ENCODE measurements around the gene ACSF3.
A peak's percentile ranks its signal among the peaks of the same experiment; 100 is the strongest.
"Not testable (repeated sequence)": the region's sequence is repeated elsewhere in the genome, so short reads cannot be mapped to it uniquely, and the experiment has no call there.

ACSF3 gene

DNA sequence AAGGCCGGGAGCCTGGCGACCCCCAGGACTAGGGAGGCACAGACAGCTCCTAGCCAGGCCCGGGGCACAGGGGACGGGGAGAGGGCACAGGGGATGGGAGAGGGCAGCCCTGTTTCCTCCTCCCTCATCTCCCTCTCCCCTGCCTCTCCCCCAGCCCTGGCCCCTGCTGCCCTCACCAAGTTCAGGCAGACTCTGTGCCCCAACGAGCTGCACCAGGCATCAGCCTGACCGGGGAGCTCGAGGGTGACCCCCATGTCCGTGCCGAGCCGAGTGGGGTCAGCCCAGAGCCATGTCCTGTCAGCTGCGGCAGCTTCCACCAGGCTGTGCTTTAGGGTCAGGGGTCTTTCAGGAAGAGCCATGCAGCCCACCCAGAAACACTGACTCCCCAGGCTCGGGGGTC lies 83.8 kb downstream of the ACSF3 start:
- DNase-seq = no peak

DNA sequence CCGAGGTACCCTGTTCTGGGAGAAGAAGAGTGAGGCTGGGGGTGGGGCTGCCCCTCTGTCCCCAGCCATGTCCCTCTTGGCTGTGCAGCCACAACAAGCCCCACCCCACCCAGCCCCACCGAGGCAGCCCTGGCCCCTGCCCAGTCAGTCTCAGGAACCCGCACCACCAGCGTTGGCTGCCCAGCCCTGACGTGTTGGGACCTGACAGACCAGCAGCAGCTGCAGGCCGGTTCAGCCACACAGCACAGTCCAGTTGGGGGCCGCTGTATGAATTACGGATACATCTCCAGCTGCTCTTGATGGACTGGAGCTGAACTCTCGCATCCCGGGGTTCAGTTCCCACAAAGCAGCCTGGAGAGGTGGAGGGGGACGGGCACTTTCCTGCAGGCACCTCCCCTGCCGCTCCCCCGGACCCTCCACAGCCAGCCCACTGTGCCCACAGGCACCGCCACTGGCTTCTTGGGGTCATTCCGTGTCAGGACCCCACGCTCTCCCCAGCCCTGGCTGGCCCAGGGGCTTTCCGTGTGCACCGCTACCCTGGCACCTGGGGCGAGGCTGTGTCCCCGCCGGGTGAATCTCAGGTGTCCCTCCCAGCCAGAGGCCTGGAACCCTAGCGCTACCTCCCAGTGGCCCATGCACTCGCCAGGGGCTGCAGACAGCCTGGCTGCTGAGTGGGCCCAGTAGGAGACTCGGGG lies 84.9 kb downstream of the ACSF3 start:
- DNase-seq = no peak

DNA sequence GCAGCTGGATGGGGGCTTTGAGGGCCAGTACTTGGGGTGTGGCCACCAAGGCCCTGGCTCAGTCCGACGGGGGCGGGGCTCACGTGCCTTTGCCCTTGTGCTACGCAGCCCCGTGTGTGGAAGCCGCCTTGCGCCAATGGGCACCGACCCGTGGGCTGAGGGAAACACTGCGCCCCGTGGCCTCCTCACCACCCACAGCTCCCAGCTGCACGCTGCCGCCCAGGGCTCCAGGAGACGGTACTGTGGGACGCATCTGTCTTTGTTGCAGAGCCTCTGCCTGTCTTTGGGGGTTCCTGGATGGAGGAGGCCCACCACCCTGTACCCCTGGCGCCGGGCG lies 85.5 kb downstream of the ACSF3 start:
- no peak for DNase-seq

DNA sequence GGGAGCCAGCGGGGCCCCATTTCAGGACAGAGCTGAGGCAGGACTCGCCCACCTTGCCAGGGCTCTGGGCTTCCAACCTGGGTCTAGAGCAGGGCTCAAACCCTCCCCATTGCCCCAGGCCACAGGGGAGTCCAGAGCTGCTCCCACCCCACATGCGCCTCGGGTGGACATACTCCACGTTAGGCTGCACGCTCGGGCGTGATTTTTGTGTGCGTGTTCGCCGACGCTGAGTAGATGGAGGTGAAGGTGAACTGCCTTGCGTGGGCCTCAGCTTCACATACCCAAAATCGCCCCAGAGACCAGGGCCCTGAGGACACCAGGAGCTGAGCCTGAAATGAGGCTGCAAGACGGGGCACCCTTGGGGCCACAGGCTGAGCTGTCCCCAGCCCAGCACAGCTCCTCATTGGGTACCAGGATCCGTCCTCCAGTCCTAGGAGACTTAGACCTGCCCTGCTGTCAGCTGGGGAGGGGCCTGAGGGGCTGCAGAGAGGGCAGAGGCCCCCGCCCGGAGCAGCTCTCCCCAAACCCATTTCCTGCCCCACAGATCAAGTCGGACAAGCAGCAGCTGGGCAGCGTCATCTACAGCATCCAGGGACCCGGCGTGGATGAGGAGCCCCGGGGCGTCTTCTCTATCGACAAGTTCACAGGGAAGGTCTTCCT lies 86.1 kb downstream of the ACSF3 start:
- DNase-seq = no peak

DNA sequence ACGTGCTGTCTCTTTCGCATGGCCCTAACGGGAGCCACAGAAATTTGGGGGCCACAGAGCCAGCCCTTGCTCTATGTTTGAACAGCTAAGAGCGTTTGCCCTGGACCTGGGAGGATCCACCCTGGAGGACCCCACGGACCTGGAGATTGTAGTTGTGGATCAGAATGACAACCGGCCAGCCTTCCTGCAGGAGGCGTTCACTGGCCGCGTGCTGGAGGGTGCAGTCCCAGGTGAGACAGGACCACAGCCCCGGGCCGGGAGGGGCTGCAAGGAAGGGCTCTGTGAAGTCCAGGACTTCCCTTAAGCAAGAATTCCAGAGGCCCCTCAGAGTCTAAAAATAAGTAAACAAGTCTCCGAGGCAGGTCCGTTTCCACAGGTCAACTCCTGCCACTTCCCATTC lies 89.8 kb downstream of the ACSF3 start:
- no peak for DNase-seq

DNA sequence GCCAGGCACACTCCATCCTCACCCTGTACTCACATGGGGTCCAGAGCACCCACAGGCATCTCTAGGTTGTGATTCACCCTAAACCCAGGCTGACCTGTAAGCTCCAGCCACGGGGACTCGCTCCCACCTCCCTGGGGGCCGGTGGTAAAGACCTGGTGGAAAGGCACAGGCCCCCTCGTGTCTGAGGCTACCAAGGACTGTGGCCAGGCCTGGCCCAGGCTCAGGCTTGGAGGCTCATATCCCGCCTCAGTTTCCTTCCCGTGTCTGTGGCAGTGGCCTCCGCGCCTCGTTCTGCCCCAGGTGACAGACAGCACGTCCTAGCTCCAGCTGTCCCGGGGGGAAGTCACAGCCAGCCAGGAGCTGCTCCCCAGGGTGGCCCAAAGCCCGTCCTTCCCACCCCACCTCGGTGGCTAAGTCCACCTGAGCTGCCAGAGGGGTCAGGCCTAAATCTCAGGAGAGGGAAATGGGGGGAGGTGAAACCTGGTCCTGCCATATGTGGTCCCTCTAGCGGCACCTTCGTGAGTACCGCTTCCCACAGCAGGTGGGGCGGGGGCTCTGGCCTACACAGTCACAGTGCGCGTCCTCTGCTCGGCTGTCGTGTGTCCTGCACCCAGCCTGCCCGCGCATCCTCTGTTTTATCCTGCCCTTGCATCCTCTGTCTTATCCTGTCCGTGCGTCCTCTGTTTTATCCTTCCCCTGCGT lies 90.5 kb downstream of the ACSF3 start:
- DNase-seq = no peak

DNA sequence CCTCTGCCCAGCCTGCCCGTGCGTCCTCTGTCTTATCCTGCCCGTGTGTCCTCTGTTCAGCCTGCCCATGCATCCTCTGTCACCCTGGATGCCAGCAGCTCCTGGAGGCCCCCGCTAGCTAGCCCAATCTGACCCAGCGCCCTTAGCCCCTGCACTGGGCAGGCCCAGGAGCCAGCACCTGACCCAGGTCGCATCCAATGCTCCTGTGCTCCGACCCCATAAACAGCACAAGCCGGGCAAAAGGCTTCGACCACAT lies 91.0 kb downstream of the ACSF3 start:
- no peak for DNase-seq

DNA sequence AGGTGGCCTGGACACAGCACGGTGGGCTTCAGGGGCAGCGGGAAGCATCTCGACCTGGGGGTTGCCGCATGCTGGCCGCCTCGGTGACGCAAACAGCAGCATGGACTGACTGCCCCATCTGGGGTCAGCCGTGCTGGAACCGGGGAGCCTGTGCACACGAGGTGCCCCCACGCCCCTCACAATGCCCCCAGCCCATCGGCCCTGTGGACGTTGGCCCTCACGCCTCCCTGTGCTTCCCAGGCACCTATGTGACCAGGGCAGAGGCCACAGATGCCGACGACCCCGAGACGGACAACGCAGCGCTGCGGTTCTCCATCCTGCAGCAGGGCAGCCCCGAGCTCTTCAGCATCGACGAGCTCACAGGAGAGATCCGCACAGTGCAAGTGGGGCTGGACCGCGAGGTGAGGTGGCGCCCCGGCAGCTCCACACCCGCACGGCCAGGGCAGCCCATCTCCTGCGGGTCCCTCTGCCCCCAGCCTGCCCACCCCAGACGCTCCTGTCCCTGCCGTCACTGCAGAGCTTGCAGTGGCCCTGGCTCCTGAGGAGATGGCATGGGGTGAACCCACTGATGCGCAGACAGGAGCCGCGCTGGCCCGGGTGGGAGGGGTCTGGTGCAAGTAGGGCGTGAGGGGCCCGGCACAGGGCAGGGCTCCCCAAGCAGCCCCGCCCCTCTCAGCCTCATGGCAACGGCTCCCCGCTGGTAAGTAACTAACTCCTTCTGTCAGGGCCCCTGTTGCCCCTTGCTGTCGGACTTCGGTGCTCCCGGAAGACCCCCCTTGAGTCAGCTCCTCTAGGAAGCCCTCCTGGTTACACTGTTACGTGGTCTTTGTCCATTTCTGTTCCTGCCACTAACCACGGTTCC lies 91.5 kb downstream of the ACSF3 start:
- DNase-seq = no peak

DNA sequence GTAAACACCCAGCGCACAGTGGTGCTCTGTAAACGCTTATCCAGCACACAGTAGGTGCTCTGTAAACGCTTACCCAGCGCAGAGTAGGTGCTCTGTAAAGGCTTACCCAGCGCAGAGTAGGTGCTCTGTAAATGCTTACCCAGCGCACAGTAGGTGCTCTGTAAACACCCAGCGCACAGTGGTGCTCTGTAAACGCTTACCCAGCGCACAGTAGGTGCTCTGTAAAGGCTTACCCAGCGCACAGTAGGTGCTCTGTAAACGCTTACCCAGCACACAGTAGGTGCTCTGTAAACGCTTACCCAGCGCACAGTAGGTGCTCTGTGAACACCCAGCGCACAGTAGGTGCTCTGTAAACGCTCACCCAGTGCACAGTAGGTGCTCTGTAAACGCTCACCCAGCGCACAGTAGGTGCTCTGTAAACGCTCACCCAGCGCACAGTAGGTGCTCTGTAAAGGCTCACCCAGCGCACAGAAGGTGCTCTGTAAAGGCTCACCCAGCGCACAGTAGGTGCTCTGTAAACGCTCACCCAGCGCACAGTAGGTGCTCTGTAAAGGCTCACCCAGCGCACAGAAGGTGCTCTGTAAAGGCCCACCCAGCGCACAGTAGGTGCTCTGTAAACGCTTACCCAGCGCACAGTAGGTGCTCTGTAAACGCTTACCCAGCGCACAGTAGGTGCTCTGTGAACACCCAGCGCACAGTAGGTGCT lies 92.4 kb downstream of the ACSF3 start:
- DNase-seq = not testable (repeated sequence)

DNA sequence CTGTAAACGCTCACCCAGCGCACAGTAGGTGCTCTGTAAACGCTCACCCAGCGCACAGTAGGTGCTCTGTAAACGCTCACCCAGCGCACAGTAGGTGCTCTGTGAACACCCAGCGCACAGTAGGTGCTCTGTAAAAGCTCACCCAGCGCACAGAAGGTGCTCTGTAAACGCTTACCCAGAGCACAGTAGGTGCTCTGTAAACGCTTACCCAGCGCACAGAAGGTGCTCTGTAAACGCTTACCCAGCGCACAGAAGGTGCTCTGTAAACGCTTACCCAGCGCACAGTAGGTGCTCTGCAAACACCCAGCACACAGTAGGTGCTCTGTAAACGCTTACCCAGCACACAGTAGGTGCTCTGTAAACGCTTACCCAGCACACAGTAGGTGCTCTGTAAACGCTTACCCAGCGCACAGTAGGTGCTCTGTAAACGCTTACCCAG lies 93.0 kb downstream of the ACSF3 start:
- DNase-seq = not testable (repeated sequence)

DNA sequence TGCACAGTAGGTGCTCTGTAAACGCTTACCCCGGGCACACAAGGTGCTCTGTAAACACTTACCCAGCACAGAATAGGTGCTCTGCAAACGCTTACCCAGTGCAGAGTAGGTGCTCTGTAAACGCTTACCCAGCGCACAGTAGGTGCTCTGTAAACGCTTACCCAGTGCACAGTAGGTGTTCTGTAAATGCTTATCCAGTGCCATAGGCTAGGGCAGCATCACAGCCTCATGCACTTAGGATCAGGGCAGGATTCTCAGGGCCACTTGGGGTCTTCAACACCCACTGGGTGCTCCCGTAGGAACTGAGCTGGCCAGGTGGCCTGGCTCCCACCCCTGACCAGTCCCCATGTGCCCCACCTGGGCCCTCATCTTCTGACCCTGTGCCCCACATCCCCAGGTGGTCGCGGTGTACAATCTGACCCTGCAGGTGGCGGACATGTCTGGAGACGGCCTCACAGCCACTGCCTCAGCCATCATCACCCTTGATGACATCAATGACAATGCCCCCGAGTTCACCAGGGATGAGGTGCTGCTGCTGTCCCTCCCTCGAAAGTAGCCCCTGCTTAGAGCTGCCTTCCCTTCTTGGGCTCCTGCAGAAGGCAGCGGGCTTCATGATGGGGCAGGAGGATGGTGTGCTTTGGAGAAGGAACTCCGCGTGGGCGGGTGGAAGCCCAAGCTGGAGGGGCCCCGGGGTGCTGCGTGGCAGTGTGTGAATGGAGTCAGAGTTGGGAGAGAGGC lies 93.5 kb downstream of the ACSF3 start:
- no peak for DNase-seq

DNA sequence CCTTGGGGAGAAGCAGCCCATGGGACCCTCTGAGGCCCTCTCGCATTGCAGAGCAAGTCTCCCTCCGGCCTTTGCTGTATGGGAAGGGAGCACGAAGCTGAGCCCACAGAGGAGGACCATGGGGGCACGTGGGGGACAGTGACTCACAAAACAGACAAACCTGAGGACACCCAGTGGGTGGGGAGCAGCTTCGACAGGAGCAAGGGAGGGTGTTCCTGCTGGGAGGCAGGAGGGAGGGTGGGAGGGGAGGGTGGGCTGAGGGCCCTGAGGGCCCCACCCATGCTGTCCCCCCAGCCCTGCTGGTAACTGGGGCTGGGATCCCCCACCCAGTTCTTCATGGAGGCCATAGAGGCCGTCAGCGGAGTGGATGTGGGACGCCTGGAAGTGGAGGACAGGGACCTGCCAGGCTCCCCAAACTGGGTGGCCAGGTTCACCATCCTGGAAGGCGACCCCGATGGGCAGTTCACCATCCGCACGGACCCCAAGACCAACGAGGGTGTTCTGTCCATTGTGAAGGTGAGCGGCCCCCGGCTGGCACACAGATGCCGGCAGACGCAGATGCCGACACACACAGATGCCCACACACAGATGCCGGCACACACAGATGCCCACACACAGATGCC lies 94.2 kb downstream of the ACSF3 start:
- no peak for DNase-seq

DNA sequence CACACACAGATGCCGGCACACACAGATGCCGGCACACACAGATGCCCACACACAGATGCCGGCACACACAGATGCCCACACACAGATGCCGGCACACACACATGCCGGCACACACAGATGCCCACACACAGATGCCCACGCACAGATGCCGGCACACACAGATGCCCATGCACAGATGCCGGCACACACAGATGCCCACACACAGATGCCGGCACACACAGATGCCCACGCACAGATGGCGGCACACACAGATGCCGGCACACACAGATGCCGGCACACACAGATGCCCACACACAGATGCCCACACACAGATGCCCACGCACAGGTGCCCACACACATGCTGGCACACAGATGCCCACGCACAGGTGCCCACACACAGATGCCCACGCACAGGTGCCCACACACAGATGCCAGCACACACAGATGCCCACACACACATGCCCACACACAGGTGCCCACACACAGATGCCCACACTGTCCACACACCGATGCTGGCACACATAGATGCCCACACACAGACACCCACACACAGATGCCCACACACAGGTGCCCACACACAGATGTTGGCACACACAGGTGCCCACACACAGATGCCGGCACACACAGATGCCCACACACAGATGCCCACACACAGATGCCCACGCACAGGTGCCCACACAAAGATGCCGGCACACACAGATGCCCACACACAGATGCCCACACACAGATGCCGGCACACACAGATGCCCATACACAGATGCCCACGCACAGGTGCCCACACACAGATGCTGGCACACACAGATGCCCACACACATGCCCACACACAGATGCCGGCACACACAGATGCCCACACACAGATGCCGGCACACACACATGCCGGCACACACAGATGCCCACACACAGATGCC lies 95.1 kb downstream of the ACSF3 start:
- DNase-seq = not testable (repeated sequence)

DNA sequence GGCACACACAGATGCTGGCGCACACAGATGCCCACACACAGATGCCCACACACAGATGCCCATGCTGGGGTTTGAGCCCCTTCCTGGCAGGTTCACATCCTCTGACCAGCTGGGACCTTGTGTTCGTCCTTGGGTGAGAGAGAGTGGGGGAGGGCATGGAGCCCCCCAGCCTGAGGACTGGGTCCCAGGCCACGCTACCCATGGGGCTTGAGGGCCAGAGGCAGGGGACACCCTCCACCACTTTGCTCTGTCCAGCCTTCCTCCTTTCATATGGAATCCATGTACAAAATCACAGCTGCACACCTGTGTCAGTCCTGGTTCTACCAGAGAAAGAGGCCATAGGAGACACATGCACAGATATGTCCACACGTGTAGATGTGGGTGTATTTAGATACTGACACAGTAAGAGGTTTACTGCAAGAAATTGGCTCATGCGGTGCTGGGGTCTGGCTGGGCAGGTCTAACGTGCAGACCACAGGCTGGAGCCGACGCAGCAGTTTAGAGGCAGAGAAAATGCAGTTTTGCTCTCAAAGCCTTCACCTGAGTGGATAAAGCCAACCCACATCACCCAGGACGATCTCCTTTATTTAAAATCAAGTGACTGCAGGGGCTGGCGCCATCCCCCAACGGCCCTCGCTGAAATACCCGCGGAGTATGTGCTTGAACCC lies 95.8 kb downstream of the ACSF3 start:
- DNase-seq = no peak

DNA sequence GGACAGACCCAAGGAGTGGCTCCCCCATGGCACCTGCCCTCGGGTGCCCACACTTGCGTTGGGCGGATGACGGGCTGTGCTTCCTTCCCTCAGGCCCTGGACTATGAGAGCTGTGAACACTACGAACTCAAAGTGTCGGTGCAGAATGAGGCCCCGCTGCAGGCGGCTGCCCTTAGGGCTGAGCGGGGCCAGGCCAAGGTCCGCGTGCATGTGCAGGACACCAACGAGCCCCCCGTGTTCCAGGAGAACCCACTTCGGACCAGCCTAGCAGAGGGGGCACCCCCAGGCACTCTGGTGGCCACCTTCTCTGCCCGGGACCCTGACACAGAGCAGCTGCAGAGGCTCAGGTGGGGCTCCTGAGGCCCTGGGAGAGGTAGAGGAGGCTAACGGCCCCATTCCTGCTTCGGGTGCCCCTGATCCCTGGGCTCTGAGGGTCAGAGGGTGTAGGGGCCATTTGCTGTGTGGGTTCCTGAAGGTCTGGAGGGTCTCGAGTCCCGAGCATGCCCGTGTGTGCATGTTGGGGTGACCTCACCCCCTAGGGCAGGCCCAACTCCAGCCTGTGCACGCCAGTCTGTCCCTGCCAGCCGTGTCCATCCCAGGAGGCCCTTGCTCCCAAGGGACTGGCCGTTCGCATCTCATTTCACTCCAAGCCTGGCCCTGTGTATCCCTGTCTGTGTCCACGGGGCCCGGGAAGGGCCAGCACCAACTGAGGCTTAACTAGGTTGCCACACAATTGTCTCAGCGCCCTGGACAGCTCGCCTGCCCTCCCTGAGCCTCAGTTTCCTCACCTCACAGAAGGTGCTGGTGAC lies 96.7 kb downstream of the ACSF3 start:
- DNase-seq = no peak

DNA sequence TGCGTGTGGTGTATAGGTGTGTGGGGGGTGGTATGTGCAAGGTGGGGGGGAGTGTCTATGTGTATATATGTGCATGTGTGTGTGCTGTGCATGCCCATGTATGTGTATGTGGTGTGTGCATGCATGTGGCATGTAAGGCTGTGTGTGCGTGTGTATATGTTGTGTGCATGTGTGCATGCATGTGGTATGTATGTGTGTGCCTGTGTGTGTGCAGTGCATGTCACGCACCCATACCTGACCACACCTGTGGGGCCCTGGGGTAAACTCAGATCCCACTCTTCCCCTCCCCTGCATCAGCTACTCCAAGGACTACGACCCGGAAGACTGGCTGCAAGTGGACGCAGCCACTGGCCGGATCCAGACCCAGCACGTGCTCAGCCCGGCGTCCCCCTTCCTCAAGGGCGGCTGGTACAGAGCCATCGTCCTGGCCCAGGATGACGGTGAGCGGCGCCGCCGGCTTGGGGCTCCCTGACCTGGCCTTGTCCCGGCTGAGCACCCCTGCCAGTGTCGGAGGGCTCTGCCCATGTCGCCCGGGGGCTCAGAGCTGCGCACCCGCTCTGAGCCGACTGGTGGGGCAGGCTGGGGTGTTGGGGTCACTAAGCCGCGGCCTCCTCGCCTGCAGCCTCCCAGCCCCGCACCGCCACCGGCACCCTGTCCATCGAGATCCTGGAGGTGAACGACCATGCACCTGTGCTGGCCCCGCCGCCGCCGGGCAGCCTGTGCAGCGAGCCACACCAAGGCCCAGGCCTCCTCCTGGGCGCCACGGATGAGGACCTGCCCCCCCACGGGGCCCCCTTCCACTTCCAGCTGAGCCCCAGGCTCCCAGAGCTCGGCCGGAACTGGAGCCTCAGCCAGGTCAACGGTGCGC lies 97.6 kb downstream of the ACSF3 start:
- DNase-seq = no peak

DNA sequence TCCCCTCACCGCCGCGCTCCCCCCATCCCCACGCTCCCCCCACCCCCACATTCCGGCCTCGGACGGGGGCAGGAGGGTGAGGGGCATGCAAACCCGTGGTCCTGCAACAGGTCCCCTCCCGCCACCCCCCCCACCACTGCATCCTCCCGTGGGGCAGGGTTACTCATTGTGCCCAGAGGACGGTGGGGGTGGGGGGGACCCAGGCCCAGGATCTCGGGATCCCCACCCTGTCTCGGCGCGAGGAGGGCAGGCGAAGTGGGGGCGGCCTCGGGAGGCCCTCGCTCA lies 98.2 kb downstream of the ACSF3 start:
- DNase-seq = no peak

DNA sequence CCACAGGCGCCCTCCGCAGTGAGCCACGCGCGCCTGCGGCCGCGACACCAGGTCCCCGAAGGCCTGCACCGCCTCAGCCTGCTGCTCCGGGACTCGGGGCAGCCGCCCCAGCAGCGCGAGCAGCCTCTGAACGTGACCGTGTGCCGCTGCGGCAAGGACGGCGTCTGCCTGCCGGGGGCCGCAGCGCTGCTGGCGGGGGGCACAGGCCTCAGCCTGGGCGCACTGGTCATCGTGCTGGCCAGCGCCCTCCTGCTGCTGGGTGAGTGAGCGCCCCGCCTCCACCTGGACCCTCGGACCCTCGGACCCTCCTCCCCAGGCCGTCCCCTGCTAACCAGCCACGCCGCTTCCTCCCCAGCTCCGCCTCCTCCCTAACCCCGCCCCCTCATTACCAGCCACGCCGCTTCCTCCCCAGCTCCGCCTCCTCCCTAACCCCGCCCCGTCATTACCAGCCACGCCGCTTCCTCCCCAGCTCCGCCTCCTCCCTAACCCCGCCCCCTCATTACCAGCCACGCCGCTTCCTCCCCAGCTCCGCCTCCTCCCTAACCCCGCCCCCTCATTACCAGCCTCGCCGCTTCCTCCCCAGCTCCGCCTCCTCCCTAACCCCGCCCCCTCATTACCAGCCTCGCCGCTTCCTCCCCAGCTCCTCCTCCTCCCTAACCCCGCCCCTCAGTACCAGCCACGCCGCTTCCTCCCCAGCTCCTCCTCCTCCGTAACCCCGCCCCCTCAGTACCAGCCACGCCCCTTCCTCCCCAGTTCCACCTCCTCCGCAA lies 98.7 kb downstream of the ACSF3 start:
- peak in 1 of 2 experiments; percentile 18 for DNase-seq

All from SW 1271 (cell line).